ENCODE data around the gene ZSWIM3. TPM values are rescaled to one million over a fixed set of nuclear protein-coding genes. Genes with fewer than 3 reads are reported as not detected.

The ZSWIM3 gene
- 4.2 and 4.4 TPM in 2 replicates for total RNA-seq
- 3.8 and 4.5 TPM in 2 replicates for polyA plus RNA-seq
- 2.8 and 2.9 TPM in 2 replicates for polyA plus RNA-seq (2011; cell fraction: cytosol; rRNA removed)
- polyA plus RNA-seq (2011; cell fraction: nucleus; rRNA removed) = 2.9 and 3.1 TPM in 2 replicates
- 3.7 and 4.2 TPM in 2 replicates for polyA plus RNA-seq (2012)
- polyA minus RNA-seq = 12.4 and 13.1 TPM in 2 replicates
- 4.7 TPM for polyA minus RNA-seq (2011; cell fraction: cytosol; rRNA and poly(A)+ RNA removed)
- polyA minus RNA-seq (2011; cell fraction: nucleus; rRNA and poly(A)+ RNA removed) = 2.2 and 2.5 TPM in 2 replicates
- Bru-seq, nascent RNA = percentile 41 among the genes with signal in this experiment
- BruChase-seq, experiment 1, labeled RNA remaining after a 6-hour chase = percentile 45 among the genes with signal in this experiment
- BruChase-seq, experiment 2, labeled RNA remaining after a 2-hour chase = percentile 46 among the genes with signal in this experiment
- long read RNA-seq, transcript ZSWIM3-201 (2 exons, 2,773 nt) = major isoform, 6 of 7 reads
- long read RNA-seq, partial matches to known transcripts = 0 of 7 reads
- long read RNA-seq, other reads (novel, unspliced or antisense) = 1 of 7 reads

DNA sequence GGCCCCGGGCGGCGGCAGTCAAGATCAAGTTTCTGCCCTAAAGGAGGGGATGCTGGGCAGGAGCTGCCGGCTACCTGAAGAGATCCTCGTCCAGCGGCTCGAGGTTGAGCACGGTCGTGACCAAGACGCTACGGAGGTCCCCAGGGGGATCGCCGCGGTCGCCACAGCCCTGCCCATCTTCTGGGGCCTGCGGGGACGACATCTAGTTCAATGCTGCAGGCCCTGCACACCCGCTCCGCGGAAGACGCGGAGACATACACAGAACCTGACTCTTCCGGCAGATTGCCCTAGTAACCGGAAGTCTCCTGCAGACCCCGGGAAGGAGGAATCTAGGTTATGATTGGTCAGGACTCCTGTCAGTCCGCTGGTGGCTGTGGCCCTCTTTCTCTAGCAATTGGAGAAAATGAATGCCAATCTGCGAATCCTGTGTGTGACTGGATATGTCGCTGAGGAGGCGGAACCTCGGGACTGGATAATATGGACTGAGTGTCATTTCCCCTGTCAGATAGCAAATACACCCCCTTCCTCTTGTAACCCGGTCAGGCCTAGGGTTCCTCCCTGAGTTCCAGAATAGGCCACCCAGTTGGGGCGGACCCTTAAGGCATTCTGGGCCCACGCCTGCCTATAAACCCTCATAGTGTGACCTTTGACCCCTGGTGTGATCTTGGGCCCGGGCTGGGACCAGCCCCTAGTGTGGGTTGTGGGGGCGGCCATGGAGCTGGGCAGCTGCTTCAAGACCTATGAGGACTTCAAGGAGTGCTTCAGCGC is at the start of gene ZSWIM3, which contains the start of gene ACOT8:
Gene ZSWIM3, plus strand, starts transcription at position 501 of the 768 bp plus-strand sequence. Its CDS starts 212 bp downstream, at position 713.
Gene ACOT8, minus strand, starts transcription at position 279 of the 768 bp plus-strand sequence. Its CDS starts 77 bp downstream, at position 202.
- H3K9me1 ChIP-seq (replicated peaks; ENCODE audit: control insufficient read depth, extremely low read depth, insufficient read depth, low read length) = no peaks in the 10 kb centered on the region
- H3K4me1 ChIP-seq (ENCODE audit: control insufficient read depth, extremely low read depth, insufficient read depth, low read length) = peaks cover 12% of the 10 kb centered on the region
- dilution Hi-C loops (cut with MboI; ENCODE audit: extremely low pct_ligation_motif_present, low sequenced_read_pairs) (no loop called here), intact Hi-C loops (cut with micrococcal nuclease) (loop anchor here (1.0 to 2.0 kb wide), 6 partner anchors 23 to 78 kb away; partner anchors contain the start of genes CTSA, NEURL2, PCIF1 and UBE2C)
- H3K9me3 ChIP-seq (replicated peaks; ENCODE audit: control insufficient read depth, insufficient read depth, low read length) = no peaks in the 10 kb centered on the region
- peak within 1 kb of the TSS; percentile 51 for H3K27ac ChIP-seq (ENCODE audit: insufficient read depth, low read depth, low read length)
- H3K4me2 ChIP-seq (ENCODE audit: insufficient read depth, low read length) = peak within 1 kb of the TSS; percentile 82
- peak; percentile 100 for FAIRE-seq
- H3K9ac ChIP-seq (replicated peaks; ENCODE audit: extremely low read depth, insufficient read depth, low read length) = peak within 1 kb of the TSS; percentile 48
- H3K36me3 ChIP-seq (ENCODE audit: control insufficient read depth in 2 of 2, extremely low read depth in 1 of 2, insufficient read depth in 2 of 2, low read length in 2 of 2) = no peaks in the 10 kb centered on the region
- peak; percentile 99 for DNase-seq (ENCODE audit: low read depth, low spot score)
- H3K79me2 ChIP-seq (ENCODE audit: control insufficient read depth, insufficient read depth, low read length) = peaks cover 9% of the 10 kb centered on the region
- CTCF ChIA-PET = interaction anchor here (1.1 to 1.9 kb wide), 4 partner anchors 17 to 59 kb away, joined by 3 to 10 read pairs (median 4); no protein-coding TSS in a partner anchor
- POLR2A ChIA-PET = interaction anchor here (0.6 to 1.7 kb wide), 2 partner anchors 24 to 46 kb away, joined by 5 to 7 read pairs; partner anchors contain the start of gene ZSWIM1
- peak within 1 kb of the TSS; percentile 77 for H2AFZ ChIP-seq (ENCODE audit: low read depth, low read length)
- TF ChIP-seq EZH2 (IDR thresholded peaks at IDR 0.05; ENCODE audit: borderline replicate concordance, low read depth, low read length, severe bottlenecking) (no peak), POLR2AphosphoS5 (IDR thresholded peaks at IDR 0.05; ENCODE audit: insufficient read depth, low read depth, low read length) (peak; percentile 75), POLR2A (IDR thresholded peaks at IDR 0.05; ENCODE audit: low read depth, low read length) (peak; percentile 91)
- BruUV-seq (replicated peaks) = no TSS peak
- H4K20me1 ChIP-seq (replicated peaks; ENCODE audit: control insufficient read depth, extremely low read depth, insufficient read depth, low read length) = no peaks in the 10 kb centered on the region
- H3K27me3 ChIP-seq (ENCODE audit: control insufficient read depth in 2 of 2, insufficient read depth in 2 of 2, low read length in 2 of 2) = no peaks in the 10 kb centered on the region
- peak within 1 kb of the TSS; percentile 32 to 78 (median 66) for H3K4me3 ChIP-seq (replicated peaks in 1 of 3; ENCODE audit: insufficient read depth in 1 of 3, low read depth in 1 of 3, low read length in 3 of 3)
